Glutamatergic neuron (in vitro differentiated cells): ENCODE results near the gene TAF11L2. TPM values are rescaled to one million over a fixed set of nuclear protein-coding genes. Genes with fewer than 3 reads are reported as not detected.
"Not testable (repeated sequence)": the region's sequence is repeated elsewhere in the genome, so short reads cannot be mapped to it uniquely, and the experiment has no call there.

Experiments used
- DNase-seq: peaks from one replicate; pipeline ENCODE4 v3.0.0; 2022
- H3K27ac Mint-ChIP-seq: one replicate; pipeline ENCODE4 v1.8.0; 2020; ENCODE audit warnings: mild to moderate bottlenecking, mixed read lengths, inconsistent platforms; ENCODE audit not compliant: unreplicated experiment
- H3K27me3 Mint-ChIP-seq: one replicate; pipeline ENCODE4 v1.8.0; 2020; ENCODE audit warnings: mild to moderate bottlenecking, moderate library complexity, mixed read lengths, inconsistent platforms; ENCODE audit not compliant: unreplicated experiment
- H3K36me3 Mint-ChIP-seq: one replicate; pipeline ENCODE4 v1.8.0; 2020; ENCODE audit warnings: mild to moderate bottlenecking, mixed read lengths, inconsistent platforms; ENCODE audit not compliant: unreplicated experiment
- H3K4me1 Mint-ChIP-seq: one replicate; pipeline ENCODE4 v1.8.0; 2020; ENCODE audit warnings: mild to moderate bottlenecking, low read depth, mixed read lengths, inconsistent platforms; ENCODE audit not compliant: unreplicated experiment
- H3K4me3 Mint-ChIP-seq: one replicate; pipeline ENCODE4 v1.8.0; 2020; ENCODE audit warnings: mild to moderate bottlenecking, mixed read lengths, inconsistent platforms; ENCODE audit not compliant: unreplicated experiment
- H3K9me3 Mint-ChIP-seq: one replicate; pipeline ENCODE4 v1.8.0; 2020; ENCODE audit warnings: mild to moderate bottlenecking, moderate library complexity, mixed read lengths, inconsistent platforms; ENCODE audit not compliant: unreplicated experiment
- total RNA-seq: library from RNA; stranded (reverse); fragmentation: NEBNext Ultra II Directional; extraction: Animal tissue kit (Norgen Biotek cat#: 25700); gene quantifications from one replicate; pipeline ENCODE4 v1.2.1, GENCODE V29; 2021; ENCODE audit not compliant: unreplicated experiment
- TF ChIP-seq, protein P1 (sequence below): fragments of 200-600 bp; sonication (generic); IDR thresholded peaks from one replicate; pipeline ENCODE4 v1.5.0; 2021; ENCODE audit not compliant: partially characterized antibody, unreplicated experiment

TAF11L2 gene
- total RNA-seq, 1 donor from 2014 or later, result not detected

DNA sequence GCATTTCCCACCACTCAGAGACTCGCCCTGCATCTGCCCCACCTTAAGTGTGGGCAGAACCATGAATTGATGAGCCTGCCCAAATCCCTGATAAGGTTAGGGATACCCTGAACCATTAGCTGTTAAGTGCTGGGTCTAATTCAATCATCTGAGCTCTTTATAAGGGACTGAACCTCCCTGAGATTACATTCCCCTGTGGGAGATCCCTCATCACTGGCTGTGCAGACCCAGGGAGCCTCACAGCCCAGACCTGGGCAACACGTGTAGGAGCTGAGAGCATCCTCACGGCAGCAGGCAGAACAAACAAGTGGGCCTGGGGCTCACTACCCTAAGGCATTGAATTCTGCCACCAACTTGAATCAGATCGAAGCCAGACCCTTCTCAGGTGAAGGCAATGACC is 585 bp upstream of the TAF11L2 start:
- peaks cover 5% of the 10 kb centered on the region for H3K36me3 Mint-ChIP-seq
- H3K9me3 Mint-ChIP-seq, result peaks cover 7% of the 10 kb centered on the region
- peaks cover 2% of the 10 kb centered on the region for H3K27me3 Mint-ChIP-seq
- H3K4me1 Mint-ChIP-seq, result peaks cover 7% of the 10 kb centered on the region
- H3K27ac Mint-ChIP-seq, result no peak overlapping the region
- TF ChIP-seq, protein P1, sequence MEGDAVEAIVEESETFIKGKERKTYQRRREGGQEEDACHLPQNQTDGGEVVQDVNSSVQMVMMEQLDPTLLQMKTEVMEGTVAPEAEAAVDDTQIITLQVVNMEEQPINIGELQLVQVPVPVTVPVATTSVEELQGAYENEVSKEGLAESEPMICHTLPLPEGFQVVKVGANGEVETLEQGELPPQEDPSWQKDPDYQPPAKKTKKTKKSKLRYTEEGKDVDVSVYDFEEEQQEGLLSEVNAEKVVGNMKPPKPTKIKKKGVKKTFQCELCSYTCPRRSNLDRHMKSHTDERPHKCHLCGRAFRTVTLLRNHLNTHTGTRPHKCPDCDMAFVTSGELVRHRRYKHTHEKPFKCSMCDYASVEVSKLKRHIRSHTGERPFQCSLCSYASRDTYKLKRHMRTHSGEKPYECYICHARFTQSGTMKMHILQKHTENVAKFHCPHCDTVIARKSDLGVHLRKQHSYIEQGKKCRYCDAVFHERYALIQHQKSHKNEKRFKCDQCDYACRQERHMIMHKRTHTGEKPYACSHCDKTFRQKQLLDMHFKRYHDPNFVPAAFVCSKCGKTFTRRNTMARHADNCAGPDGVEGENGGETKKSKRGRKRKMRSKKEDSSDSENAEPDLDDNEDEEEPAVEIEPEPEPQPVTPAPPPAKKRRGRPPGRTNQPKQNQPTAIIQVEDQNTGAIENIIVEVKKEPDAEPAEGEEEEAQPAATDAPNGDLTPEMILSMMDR, result no peak
- DNase-seq, result no peak
- H3K4me3 Mint-ChIP-seq, result no peak overlapping the region

DNA sequence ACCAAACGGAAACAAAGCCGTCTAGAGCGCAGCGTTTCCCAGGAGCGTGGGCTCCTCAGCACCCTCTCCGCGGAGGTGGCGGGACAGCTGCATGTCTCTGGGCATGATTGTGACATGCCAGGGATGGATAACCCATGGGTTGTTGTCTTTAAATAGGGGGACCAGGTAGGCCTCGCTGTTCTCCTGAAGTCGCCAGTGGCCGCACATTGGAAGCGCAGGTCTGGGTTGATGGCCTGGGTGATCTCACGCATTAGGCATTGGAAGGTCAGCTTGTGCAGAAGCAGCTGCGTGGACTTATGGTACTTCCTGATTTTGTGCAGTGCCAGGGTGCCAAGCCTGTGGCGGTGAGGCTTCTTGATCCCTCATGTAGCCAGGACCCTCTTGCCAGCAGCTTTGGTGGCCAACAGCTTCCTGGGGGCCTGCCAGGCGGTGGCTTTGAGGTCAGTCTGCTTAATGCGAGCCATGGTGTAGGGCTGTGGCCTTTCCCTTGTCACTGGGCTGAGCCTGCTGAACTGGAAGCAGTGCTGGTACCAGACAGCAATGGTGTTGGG is 13.8 kb downstream of the TAF11L2 start:
- Mint-ChIP-seq H3K4me3 (no peak overlapping the region), H3K9me3 (peaks cover 1% of the 10 kb centered on the region), H3K27me3 (peaks cover 2% of the 10 kb centered on the region), H3K4me1 (peaks cover 7% of the 10 kb centered on the region), H3K36me3 (no peaks in the 10 kb centered on the region), H3K27ac (no peak overlapping the region)
- TF ChIP-seq, protein P1, result no peak
- DNase-seq, result no peak

DNA sequence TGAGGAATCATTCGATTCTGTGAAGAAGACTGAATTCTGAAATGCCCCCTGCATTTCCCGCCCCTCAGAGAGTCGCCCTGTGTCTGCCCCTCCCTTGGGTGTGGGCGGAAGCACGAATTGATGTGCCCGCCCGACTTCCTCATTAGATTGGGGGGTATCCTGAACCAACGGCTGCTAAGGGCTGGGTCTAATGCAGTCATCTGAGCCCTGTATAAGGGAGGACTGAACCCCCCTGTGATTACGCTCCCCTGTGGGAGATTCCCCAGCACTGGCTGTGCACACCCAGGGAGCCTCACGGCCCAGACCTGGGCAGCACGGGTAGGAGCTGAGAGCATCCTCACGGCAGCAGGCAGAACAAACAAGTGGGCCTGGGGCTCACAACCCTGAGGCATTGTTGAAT is 19.5 kb downstream of the TAF11L2 start:
- not testable (repeated sequence) for H3K4me3 Mint-ChIP-seq, H3K27me3 Mint-ChIP-seq, H3K9me3 Mint-ChIP-seq, H3K4me1 Mint-ChIP-seq, H3K27ac Mint-ChIP-seq, H3K36me3 Mint-ChIP-seq, DNase-seq

DNA sequence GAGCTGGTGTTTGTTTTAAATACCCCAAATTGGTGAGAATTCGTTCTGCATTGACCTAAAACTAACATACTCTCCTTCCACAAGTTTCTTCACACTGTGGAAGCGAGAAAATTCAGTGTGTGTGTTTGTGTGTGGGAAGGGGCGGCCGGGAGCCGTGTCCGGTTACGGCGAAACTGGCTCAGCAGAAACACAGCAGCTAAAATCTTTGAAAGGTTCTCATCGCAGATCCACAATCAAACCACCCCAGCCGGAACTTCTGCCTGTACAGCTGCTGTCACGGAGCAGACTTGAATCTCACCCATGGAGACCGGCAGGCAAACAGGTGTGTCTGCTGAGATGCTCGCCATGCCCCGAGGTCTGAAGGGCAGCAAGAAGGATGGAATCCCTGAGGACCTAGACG is 20.0 kb downstream of the TAF11L2 start, which contains the start of gene TAF11L3:
Gene TAF11L3, plus strand, starts transcription at position 301 of the 400 bp plus-strand sequence.
- not testable (repeated sequence) for H3K27me3 Mint-ChIP-seq, H3K9me3 Mint-ChIP-seq, DNase-seq, H3K4me3 Mint-ChIP-seq, H3K4me1 Mint-ChIP-seq, H3K36me3 Mint-ChIP-seq, H3K27ac Mint-ChIP-seq

DNA sequence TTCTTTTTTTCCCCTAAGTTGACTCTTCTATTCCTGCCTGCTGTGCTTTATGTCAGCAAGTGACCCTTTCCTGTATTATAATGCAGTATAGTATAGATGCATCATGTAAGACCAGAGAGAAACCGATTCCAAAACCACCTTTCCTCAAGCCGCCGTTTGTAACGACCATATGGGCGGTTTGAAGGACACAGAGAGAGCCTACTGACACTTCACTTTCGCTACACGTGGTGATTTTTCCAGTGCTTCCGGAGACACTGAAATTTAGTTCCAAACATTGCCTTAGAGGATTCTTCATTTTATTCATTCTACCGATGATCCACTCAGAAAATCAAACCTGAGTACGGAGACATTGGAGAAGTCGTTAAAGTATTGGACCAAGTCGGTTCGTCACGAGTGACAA is 21.5 kb downstream of the TAF11L2 start:
- H3K36me3 Mint-ChIP-seq, DNase-seq, H3K27me3 Mint-ChIP-seq, H3K4me3 Mint-ChIP-seq, H3K4me1 Mint-ChIP-seq, H3K9me3 Mint-ChIP-seq, H3K27ac Mint-ChIP-seq: not testable (repeated sequence)

DNA sequence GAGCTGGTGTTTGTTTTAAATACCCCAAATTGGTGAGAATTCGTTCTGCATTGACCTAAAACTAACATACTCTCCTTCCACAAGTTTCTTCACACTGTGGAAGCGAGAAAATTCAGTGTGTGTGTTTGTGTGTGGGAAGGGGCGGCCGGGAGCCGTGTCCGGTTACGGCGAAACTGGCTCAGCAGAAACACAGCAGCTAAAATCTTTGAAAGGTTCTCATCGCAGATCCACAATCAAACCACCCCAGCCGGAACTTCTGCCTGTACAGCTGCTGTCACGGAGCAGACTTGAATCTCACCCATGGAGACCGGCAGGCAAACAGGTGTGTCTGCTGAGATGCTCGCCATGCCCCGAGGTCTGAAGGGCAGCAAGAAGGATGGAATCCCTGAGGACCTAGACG is 23.5 kb downstream of the TAF11L2 start, which contains the start of gene TAF11L4:
Gene TAF11L4, plus strand, starts transcription at position 301 of the 400 bp plus-strand sequence.
- H3K27ac Mint-ChIP-seq, H3K9me3 Mint-ChIP-seq, H3K4me3 Mint-ChIP-seq, DNase-seq, H3K27me3 Mint-ChIP-seq, H3K36me3 Mint-ChIP-seq, H3K4me1 Mint-ChIP-seq: not testable (repeated sequence)

DNA sequence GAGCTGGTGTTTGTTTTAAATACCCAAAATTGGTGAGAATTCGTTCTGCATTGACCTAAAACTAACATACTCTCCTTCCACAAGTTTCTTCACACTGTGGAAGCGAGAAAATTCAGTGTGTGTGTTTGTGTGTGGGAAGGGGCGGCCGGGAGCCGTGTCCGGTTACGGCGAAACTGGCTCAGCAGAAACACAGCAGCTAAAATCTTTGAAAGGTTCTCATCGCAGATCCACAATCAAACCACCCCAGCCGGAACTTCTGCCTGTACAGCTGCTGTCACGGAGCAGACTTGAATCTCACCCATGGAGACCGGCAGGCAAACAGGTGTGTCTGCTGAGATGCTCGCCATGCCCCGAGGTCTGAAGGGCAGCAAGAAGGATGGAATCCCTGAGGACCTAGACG is 26.9 kb downstream of the TAF11L2 start, which contains the start of gene TAF11L5:
Gene TAF11L5, plus strand, starts transcription at position 301 of the 400 bp plus-strand sequence.
- H3K36me3 Mint-ChIP-seq, DNase-seq, H3K4me1 Mint-ChIP-seq, H3K27me3 Mint-ChIP-seq, H3K27ac Mint-ChIP-seq, H3K9me3 Mint-ChIP-seq, H3K4me3 Mint-ChIP-seq: not testable (repeated sequence)

DNA sequence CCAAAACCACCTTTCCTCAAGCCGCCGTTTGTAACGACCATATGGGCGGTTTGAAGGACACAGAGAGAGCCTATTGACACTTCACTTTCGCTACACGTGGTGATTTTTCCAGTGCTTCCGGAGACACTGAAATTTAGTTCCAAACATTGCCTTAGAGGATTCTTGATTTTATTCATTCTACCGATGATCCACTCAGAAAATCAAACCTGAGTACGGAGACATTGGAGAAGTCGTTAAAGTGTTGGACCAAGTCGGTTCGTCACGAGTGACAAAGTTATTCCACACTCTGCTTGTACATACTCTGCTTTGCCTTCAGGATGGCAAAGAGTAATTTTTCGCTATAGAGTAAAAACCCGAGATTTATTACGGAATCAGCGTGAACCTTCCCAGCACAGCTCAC is 28.5 kb downstream of the TAF11L2 start:
- DNase-seq, result not testable (repeated sequence)

DNA sequence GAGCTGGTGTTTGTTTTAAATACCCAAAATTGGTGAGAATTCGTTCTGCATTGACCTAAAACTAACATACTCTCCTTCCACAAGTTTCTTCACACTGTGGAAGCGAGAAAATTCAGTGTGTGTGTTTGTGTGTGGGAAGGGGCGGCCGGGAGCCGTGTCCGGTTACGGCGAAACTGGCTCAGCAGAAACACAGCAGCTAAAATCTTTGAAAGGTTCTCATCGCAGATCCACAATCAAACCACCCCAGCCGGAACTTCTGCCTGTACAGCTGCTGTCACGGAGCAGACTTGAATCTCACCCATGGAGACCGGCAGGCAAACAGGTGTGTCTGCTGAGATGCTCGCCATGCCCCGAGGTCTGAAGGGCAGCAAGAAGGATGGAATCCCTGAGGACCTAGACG is 30.3 kb downstream of the TAF11L2 start, which contains the start of gene TAF11L6:
Gene TAF11L6, plus strand, starts transcription at position 301 of the 400 bp plus-strand sequence.
- not testable (repeated sequence) for DNase-seq, H3K27me3 Mint-ChIP-seq, H3K4me1 Mint-ChIP-seq, H3K27ac Mint-ChIP-seq, H3K9me3 Mint-ChIP-seq, H3K36me3 Mint-ChIP-seq, H3K4me3 Mint-ChIP-seq

More for the DNA sequence above, 28.5 kb downstream of the TAF11L2 start:
- H3K4me3 Mint-ChIP-seq, H3K27me3 Mint-ChIP-seq, H3K9me3 Mint-ChIP-seq, H3K27ac Mint-ChIP-seq, H3K4me1 Mint-ChIP-seq, H3K36me3 Mint-ChIP-seq: not testable (repeated sequence)
